ENCODE results near the gene TEX2. TPM values are rescaled to one million over a fixed set of nuclear protein-coding genes. Genes with fewer than 3 reads are reported as not detected.
"Not testable (repeated sequence)": the region's sequence is repeated elsewhere in the genome, so short reads cannot be mapped to it uniquely, and the experiment has no call there.

Gene TEX2
- polyA plus RNA-seq, 3 donors: 6.5 to 8.7 (median 7.8) TPM

- H3K4me1 Mint-ChIP-seq: peaks cover 45% of the 10 kb centered on the region
- peaks cover 5% of the 10 kb centered on the region for H4K20me1 ChIP-seq (ENCODE audit: insufficient read depth, low read length)
- no peak overlapping the region for H3K27ac Mint-ChIP-seq
- no CpG with 5 or more reads among the region's 1 CpG for WGBS (ENCODE audit: insufficient coverage)
- intact Hi-C loops (cut with micrococcal nuclease): no loop called here
- H3K9me3 Mint-ChIP-seq: peaks cover 0 to 2% (median 0%) of the 10 kb centered on the region in 7 donors
- no peaks in the 10 kb centered on the region for H3K27me3 ChIP-seq (ENCODE audit: control insufficient read depth in 2 of 2, insufficient read depth in 2 of 2, low read length in 2 of 2)
- TF ChIP-seq, protein P1, sequence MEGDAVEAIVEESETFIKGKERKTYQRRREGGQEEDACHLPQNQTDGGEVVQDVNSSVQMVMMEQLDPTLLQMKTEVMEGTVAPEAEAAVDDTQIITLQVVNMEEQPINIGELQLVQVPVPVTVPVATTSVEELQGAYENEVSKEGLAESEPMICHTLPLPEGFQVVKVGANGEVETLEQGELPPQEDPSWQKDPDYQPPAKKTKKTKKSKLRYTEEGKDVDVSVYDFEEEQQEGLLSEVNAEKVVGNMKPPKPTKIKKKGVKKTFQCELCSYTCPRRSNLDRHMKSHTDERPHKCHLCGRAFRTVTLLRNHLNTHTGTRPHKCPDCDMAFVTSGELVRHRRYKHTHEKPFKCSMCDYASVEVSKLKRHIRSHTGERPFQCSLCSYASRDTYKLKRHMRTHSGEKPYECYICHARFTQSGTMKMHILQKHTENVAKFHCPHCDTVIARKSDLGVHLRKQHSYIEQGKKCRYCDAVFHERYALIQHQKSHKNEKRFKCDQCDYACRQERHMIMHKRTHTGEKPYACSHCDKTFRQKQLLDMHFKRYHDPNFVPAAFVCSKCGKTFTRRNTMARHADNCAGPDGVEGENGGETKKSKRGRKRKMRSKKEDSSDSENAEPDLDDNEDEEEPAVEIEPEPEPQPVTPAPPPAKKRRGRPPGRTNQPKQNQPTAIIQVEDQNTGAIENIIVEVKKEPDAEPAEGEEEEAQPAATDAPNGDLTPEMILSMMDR (IDR thresholded peaks at IDR 0.05): no peak
- no peak for DNase-seq
- H3K36me3 ChIP-seq (replicated peaks in 1 of 2; ENCODE audit: control insufficient read depth in 1 of 2, insufficient read depth in 2 of 2, low read length in 2 of 2): no peaks in the 10 kb centered on the region
- H3K4me3 ChIP-seq (replicated peaks in 1 of 3; ENCODE audit: low read depth in 2 of 3, low read length in 3 of 3): no peak overlapping the region
- H3K4me2 ChIP-seq (replicated peaks; ENCODE audit: extremely low read depth, low read length, poor library complexity, severe bottlenecking): no peak overlapping the region
- H3K9me3 ChIP-seq (replicated peaks in 1 of 2; ENCODE audit: control insufficient read depth in 1 of 2, insufficient read depth in 1 of 2, low read length in 2 of 2): no peaks in the 10 kb centered on the region
- peaks cover 95% of the 10 kb centered on the region for H3K79me2 ChIP-seq (ENCODE audit: insufficient read depth, low read length)
- no peak overlapping the region for H3K9ac ChIP-seq (ENCODE audit: insufficient read depth, low read length, poor library complexity, severe bottlenecking)
- H3K4me1 ChIP-seq (ENCODE audit: control insufficient read depth in 1 of 2, insufficient read depth in 2 of 2, low read length in 2 of 2): peaks cover 19 to 34% of the 10 kb centered on the region in 2 donors
- H3K27ac ChIP-seq (ENCODE audit: low read depth in 1 of 2, low read length in 2 of 2): no peak overlapping the region
- peaks cover 5 to 11% of the 10 kb centered on the region in 2 donors for H3K36me3 Mint-ChIP-seq
- H2AFZ ChIP-seq (ENCODE audit: insufficient read depth, low read depth, low read length, poor library complexity, severe bottlenecking): no peak overlapping the region
- H3K27me3 Mint-ChIP-seq (ENCODE audit: low read depth in 3 of 3): peaks cover 0 to 6% (median 0%) of the 10 kb centered on the region in 3 donors
- H3K4me3 Mint-ChIP-seq: no peak overlapping the region
Measured at GRCh38 chr17:64221679-64222078, 41.4 kb downstream of the TEX2 start.

- H3K4me3 ChIP-seq (replicated peaks in 1 of 3; ENCODE audit: low read depth in 2 of 3, low read length in 3 of 3); H3K27me3 ChIP-seq (ENCODE audit: control insufficient read depth in 2 of 2, insufficient read depth in 2 of 2, low read length in 2 of 2); H2AFZ ChIP-seq (ENCODE audit: insufficient read depth, low read depth, low read length, poor library complexity, severe bottlenecking); H4K20me1 ChIP-seq (ENCODE audit: insufficient read depth, low read length); H3K4me2 ChIP-seq (replicated peaks; ENCODE audit: extremely low read depth, low read length, poor library complexity, severe bottlenecking); H3K36me3 ChIP-seq (replicated peaks in 1 of 2; ENCODE audit: control insufficient read depth in 1 of 2, insufficient read depth in 2 of 2, low read length in 2 of 2); H3K27ac ChIP-seq (ENCODE audit: low read depth in 1 of 2, low read length in 2 of 2); H3K4me3 Mint-ChIP-seq; intact Hi-C loops (cut with micrococcal nuclease); H3K9me3 Mint-ChIP-seq; DNase-seq; H3K9ac ChIP-seq (ENCODE audit: insufficient read depth, low read length, poor library complexity, severe bottlenecking); H3K9me3 ChIP-seq (replicated peaks in 1 of 2; ENCODE audit: control insufficient read depth in 1 of 2, insufficient read depth in 1 of 2, low read length in 2 of 2); H3K27ac Mint-ChIP-seq; H3K27me3 Mint-ChIP-seq (ENCODE audit: low read depth in 3 of 3): not testable (repeated sequence)
- Mint-ChIP-seq H3K36me3 (peaks cover 5 to 11% of the 10 kb centered on the region in 2 donors), H3K4me1 (peaks cover 45% of the 10 kb centered on the region)
- WGBS (ENCODE audit: insufficient coverage): no CpG with 5 or more reads among the region's 1 CpG
- peaks cover 95% of the 10 kb centered on the region for H3K79me2 ChIP-seq (ENCODE audit: insufficient read depth, low read length)
- H3K4me1 ChIP-seq (ENCODE audit: control insufficient read depth in 1 of 2, insufficient read depth in 2 of 2, low read length in 2 of 2): peaks cover 19 to 36% of the 10 kb centered on the region in 2 donors
Measured at GRCh38 chr17:64220604-64221003, 42.5 kb downstream of the TEX2 start.

Data from CD14-positive monocyte (primary cell).